22Rv1 (cell line): ENCODE results near the gene WFDC8.

Experiments used
- CTCF ChIP-seq: fragments of 450-650 bp; IDR thresholded peaks from 2 replicates; pipeline ENCODE4 v1.5.1; 2017; ENCODE audit warnings: mild to moderate bottlenecking
- ZFX ChIP-seq: fragments of 450-650 bp; IDR thresholded peaks from 2 replicates; pipeline ENCODE4 v1.6.1; 2017; ENCODE audit warnings: antibody characterized with exemption, borderline replicate concordance

GRCh38 chr20:45547206-45547770, 31.8 kb downstream of the WFDC8 start, which contains the start of gene EPPIN:
- TF ChIP-seq CTCF = no peak
- TF ChIP-seq ZFX = no peak
